Adrenal gland (tissue), 5 donors: ENCODE results near the gene ENGASE.

Experiments used
- CTCF ChIP-seq, 6 experiments: fragments of 450-650 bp in 4 of 6; fragments of 200-600 bp in 2 of 6; sonication (generic) in 1 of 6; IDR thresholded peaks; 1 replicate in 5 of 6; 2 replicates in 1 of 6; pipeline versions ENCODE4 v1.5.1 to v1.8.0; 2016 to 2021; ENCODE audit warnings: antibody characterized with exemption in 6 of 6, mild to moderate bottlenecking in 2 of 6, moderate library complexity in 1 of 6
- POLR2A ChIP-seq, 2 donors: fragments of 450-650 bp; IDR thresholded peaks; one replicate each; pipeline ENCODE4 v1.6.1; 2017; ENCODE audit warnings: antibody characterized with exemption in 2 of 2, mild to moderate bottlenecking in 2 of 2, moderate library complexity in 1 of 2
- donor health status: DM: no; HTN: no; CAD: no.

- TF ChIP-seq CTCF (IDR thresholded peaks at IDR 0.05) (peak in 1 of 6 experiments; percentile 11), POLR2A (IDR thresholded peaks at IDR 0.05) (no peak)
Measured at GRCh38 chr17:79126139-79126538, 51.5 kb downstream of the ENGASE start.
